SH-SY5Y (cell line): ENCODE data around the gene ZNF638.

Source experiments
- GATA2 ChIP-seq: IDR thresholded peaks from 2 replicates; pipeline ENCODE4 v1.6.1; 2011; ENCODE audit warnings: mild to moderate bottlenecking, low read depth, low read length
- GATA3 ChIP-seq: IDR thresholded peaks from 2 replicates; pipeline ENCODE4 v1.6.1; 2011; ENCODE audit warnings: low read depth, mild to moderate bottlenecking, low read length, moderate library complexity

ZNF638 gene

GRCh38 chr2:71455011-71455740, 123.6 kb downstream of the ZNF638 start:
- TF ChIP-seq GATA3 (no peak), GATA2 (no peak)

- no peak for TF ChIP-seq GATA2
- TF ChIP-seq GATA3 = no peak
Observed at GRCh38 chr2:71455741-71456569, 124.4 kb downstream of the ZNF638 start.

- TF ChIP-seq GATA3 (no peak), GATA2 (no peak)
Observed at GRCh38 chr2:71456617-71457016, 125.0 kb downstream of the ZNF638 start.

- TF ChIP-seq GATA2 = no peak
- TF ChIP-seq GATA3 = no peak
Observed at GRCh38 chr2:71457123-71457915, 125.7 kb downstream of the ZNF638 start.

GRCh38 chr2:71457923-71458322, 126.3 kb downstream of the ZNF638 start:
- TF ChIP-seq GATA3 (no peak), GATA2 (no peak)

GRCh38 chr2:71458413-71459083, 127.0 kb downstream of the ZNF638 start:
- TF ChIP-seq GATA2 (no peak), GATA3 (no peak)

- TF ChIP-seq GATA2 = no peak
- TF ChIP-seq GATA3 = no peak
Observed at GRCh38 chr2:71459084-71459431, 127.5 kb downstream of the ZNF638 start.

- TF ChIP-seq GATA2 (no peak), GATA3 (no peak)
Observed at GRCh38 chr2:71460056-71460455, 128.5 kb downstream of the ZNF638 start.

- TF ChIP-seq GATA2 (0 out of 2 replicates have a peak, but pooled peaks have one; percentile 16), GATA3 (no peak)
Observed at GRCh38 chr2:71460595-71461303, 129.2 kb downstream of the ZNF638 start.

- TF ChIP-seq GATA2 (no peak), GATA3 (no peak)
Observed at GRCh38 chr2:71461304-71461671, 129.7 kb downstream of the ZNF638 start.

GRCh38 chr2:71462056-71462605, 130.5 kb downstream of the ZNF638 start:
- TF ChIP-seq GATA2 (no peak), GATA3 (no peak)

GRCh38 chr2:71462641-71463341, 131.2 kb downstream of the ZNF638 start:
- no peak for TF ChIP-seq GATA2
- TF ChIP-seq GATA3 = no peak
